Common myeloid progenitor, CD34-positive (primary cell): ENCODE measurements around the gene PTPN1.

ENCODE experiments used
- CTCF ChIA-PET: fragments of 350-600 bp; sonication (Branson Sonifier 250); formaldehyde crosslinking; loops from one replicate; lab custom pipeline; 2021; ENCODE audit warnings: antibody characterized with exemption; lab: Charles Lee
- POLR2A ChIA-PET: fragments of 350-600 bp; sonication (Branson Sonifier 250); formaldehyde crosslinking; loops from one replicate; lab custom pipeline; 2021; ENCODE audit warnings: antibody characterized with exemption; lab: Charles Lee
- DNase-seq, 3 donors: peaks; one replicate each; pipeline versions ENCODE4 v3.0.0 to v3.0.0-alpha.2; 2013
- H3K27ac ChIP-seq, 2 experiments: 1 replicate in 1 of 2; 2 replicates in 1 of 2; pipeline ENCODE4 v1.7.0; 2013; ENCODE audit warnings: inconsistent platforms in 2 of 2, low read length in 2 of 2, mild to moderate bottlenecking in 2 of 2, low read depth in 1 of 2, moderate library complexity in 1 of 2; ENCODE audit not compliant: severe bottlenecking in 2 of 2, insufficient read depth in 1 of 2, poor library complexity in 1 of 2
- H3K27me3 ChIP-seq, 5 experiments: replicated peaks in 2 of 5; 1 replicate in 3 of 5; 2 replicates in 2 of 5; pipeline versions ENCODE4 v1.6.1 to v1.7.0; 2013; ENCODE audit warnings: low read length in 4 of 5, mild to moderate bottlenecking in 2 of 5, moderate library complexity in 2 of 5, inconsistent platforms in 1 of 5; ENCODE audit not compliant: insufficient read depth in 5 of 5, control insufficient read depth in 4 of 5
- H3K36me3 ChIP-seq, 4 experiments: 1 replicate in 2 of 4; 2 replicates in 2 of 4; pipeline versions ENCODE4 v1.6.1 to v1.7.0; 2013; ENCODE audit warnings: low read length in 3 of 4, control low read depth in 1 of 4, mild to moderate bottlenecking in 1 of 4; ENCODE audit not compliant: control insufficient read depth in 4 of 4, insufficient read depth in 4 of 4
- H3K4me1 ChIP-seq, 4 experiments: 1 replicate in 3 of 4; 2 replicates in 1 of 4; pipeline versions ENCODE4 v1.6.1 to v1.7.1; 2013; ENCODE audit warnings: low read length in 3 of 4, mild to moderate bottlenecking in 3 of 4, control low read depth in 1 of 4, inconsistent platforms in 1 of 4, moderate library complexity in 1 of 4; ENCODE audit not compliant: control insufficient read depth in 4 of 4, insufficient read depth in 4 of 4; ENCODE audit errors: control extremely low read depth in 1 of 4
- H3K4me3 ChIP-seq, 7 experiments: 1 replicate in 4 of 7; 2 replicates in 3 of 7; pipeline versions ENCODE4 v1.5.1 to v1.7.0; 2013; ENCODE audit warnings: mild to moderate bottlenecking in 7 of 7, low read length in 6 of 7, moderate library complexity in 6 of 7, inconsistent platforms in 2 of 7, low read depth in 2 of 7, control low read depth in 1 of 7; ENCODE audit not compliant: insufficient read depth in 4 of 7, control insufficient read depth in 1 of 7; ENCODE audit errors: extremely low read depth in 1 of 7
- H3K9me3 ChIP-seq, 5 experiments: 1 replicate in 4 of 5; 2 replicates in 1 of 5; pipeline versions ENCODE4 v1.6.1 to v1.7.1; 2013; ENCODE audit warnings: low read length in 4 of 5, mild to moderate bottlenecking in 2 of 5, inconsistent platforms in 1 of 5, low read depth in 1 of 5, moderate library complexity in 1 of 5; ENCODE audit not compliant: control insufficient read depth in 4 of 5, insufficient read depth in 2 of 5; ENCODE audit errors: control extremely low read depth in 1 of 5
- WGBS: methylation state at CpG from one replicate; pipeline ENCODE4 v1.1.5; 2013; ENCODE audit not compliant: insufficient coverage; 5-methylcytosine and 5-hydroxymethylcytosine counted together

PTPN1 gene

DNA sequence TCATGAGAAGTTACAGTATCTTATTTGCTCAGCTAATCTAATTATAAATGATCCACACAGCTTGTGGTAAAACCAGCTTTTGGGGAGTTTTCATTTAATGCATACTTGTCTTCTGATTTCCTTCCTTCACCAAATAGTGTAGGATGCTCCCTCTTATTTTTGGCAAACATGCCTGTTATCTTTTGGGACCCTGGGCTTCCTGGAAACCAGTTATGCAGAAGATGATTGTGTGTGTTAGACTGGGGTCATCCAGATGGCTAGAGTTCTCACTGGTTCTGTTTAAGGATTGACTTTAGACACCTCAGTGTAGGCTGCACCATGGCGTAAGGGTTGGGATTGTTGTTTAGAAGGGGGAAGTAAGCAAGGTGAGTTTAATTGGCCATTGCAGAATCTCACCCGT is 61.3 kb downstream of the PTPN1 start:
- ChIA-PET POLR2A (no interaction called here), CTCF (interaction anchor here (2.0 to 55.4 kb wide), 7 partner anchors 9 to 383 kb away, joined by 6 to 906 read pairs (median 31); partner anchors contain the start of gene PTPN1)
- WGBS: no CpG with 5 or more reads among the region's 2 CpGs
- Histone ChIP-seq H3K4me3 (no peak overlapping the region), H3K27me3 (no peaks in the 10 kb centered on the region), H3K4me1 (peaks cover 5 to 47% (median 45%) of the 10 kb centered on the region in 4 experiments), H3K36me3 (peaks cover 3 to 64% (median 36%) of the 10 kb centered on the region in 4 experiments), H3K9me3 (no peaks in the 10 kb centered on the region), H3K27ac (no peak overlapping the region)
- DNase-seq: no peak

- H3K9me3 ChIP-seq: no peaks in the 10 kb centered on the region
- peak overlapping the region; percentile 25 to 50 for H3K27ac ChIP-seq
- H3K36me3 ChIP-seq: peaks cover 8 to 63% (median 38%) of the 10 kb centered on the region in 4 experiments
- peak overlapping the region in 2 of 7 experiments; percentile 19 to 38 for H3K4me3 ChIP-seq
- H3K27me3 ChIP-seq: no peaks in the 10 kb centered on the region
- ChIA-PET CTCF (interaction anchor here (0.8 to 55.4 kb wide), 20 partner anchors 7 to 453 kb away, joined by 3 to 906 read pairs (median 6); partner anchors contain the start of gene PTPN1), POLR2A (interaction anchor here (0.8 to 1.5 kb wide), 4 partner anchors 32 to 90 kb away, joined by 3 to 4 read pairs (median 4); no protein-coding TSS in a partner anchor)
- DNase-seq: peak; percentile 82 to 96 (median 95)
- peaks cover 5 to 47% (median 45%) of the 10 kb centered on the region in 4 experiments for H3K4me1 ChIP-seq
- 27% methylated on average over 6 of the region's 6 CpGs for whole genome bisulfite sequencing
Observed at GRCh38 chr20:50572938-50573777, 63.0 kb downstream of the PTPN1 start.

DNA sequence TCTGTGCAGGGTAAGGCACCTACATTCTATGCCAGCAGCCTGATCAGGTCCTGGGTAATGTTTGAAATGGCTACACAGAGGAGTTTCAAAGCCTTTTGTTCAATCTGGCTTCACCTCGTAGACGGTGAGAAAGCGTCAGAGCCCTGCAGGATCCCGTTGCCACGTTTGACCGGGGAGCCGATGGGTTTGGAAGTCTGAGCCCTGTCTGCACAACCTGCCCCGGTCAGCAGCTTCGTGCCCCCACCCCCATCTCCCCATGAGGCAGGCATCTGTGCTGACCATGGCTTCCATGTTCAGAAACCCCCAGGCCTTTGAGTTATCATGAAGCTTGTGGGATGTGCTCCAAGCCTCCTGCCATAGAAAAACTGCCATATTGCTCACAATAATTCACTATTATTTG is 63.9 kb downstream of the PTPN1 start:
- Histone ChIP-seq H3K36me3 (peaks cover 8 to 63% (median 40%) of the 10 kb centered on the region in 4 experiments), H3K4me3 (no peak overlapping the region), H3K9me3 (no peaks in the 10 kb centered on the region), H3K4me1 (peaks cover 5 to 51% (median 44%) of the 10 kb centered on the region in 4 experiments), H3K27me3 (no peaks in the 10 kb centered on the region), H3K27ac (peak overlapping the region in 1 of 2 experiments; percentile 50)
- 100% methylated on average over 9 of the region's 9 CpGs for WGBS
- CTCF ChIA-PET: interaction anchor here (0.8 to 55.4 kb wide), 15 partner anchors 8 to 395 kb away, joined by 3 to 906 read pairs (median 15); partner anchors contain the start of gene PTPN1
- no peak for DNase-seq
- POLR2A ChIA-PET: interaction anchor here (0.7 kb wide), 2 partner anchors 59 to 99 kb away, joined by 3 read pairs; no protein-coding TSS in a partner anchor

DNA sequence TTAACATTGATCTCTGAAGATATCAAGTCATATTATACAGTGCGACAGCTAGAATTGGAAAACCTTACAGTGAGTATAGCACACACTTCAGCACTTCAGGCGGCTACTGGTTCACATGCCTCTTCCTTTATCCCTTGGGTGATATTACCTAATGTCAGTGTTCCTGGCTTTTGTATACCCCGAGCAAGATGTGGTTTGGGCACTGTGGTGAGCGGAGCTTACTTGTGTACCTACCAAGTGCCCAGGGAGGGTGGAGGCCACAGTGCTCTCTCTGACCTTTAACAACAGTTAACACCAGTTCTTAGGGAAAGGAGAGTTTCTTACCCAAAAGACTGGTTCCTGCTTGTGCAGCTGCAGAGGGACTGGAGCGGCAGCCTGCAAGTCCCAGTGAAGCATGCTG is 64.4 kb downstream of the PTPN1 start:
- ChIA-PET POLR2A (interaction anchor here (0.7 kb wide), 2 partner anchors 60 to 99 kb away, joined by 3 read pairs; no protein-coding TSS in a partner anchor), CTCF (interaction anchor here (0.8 to 55.4 kb wide), 15 partner anchors 9 to 405 kb away, joined by 3 to 906 read pairs (median 15); partner anchors contain the start of gene PTPN1)
- Histone ChIP-seq H3K4me1 (peaks cover 5 to 53% (median 41%) of the 10 kb centered on the region in 4 experiments), H3K27ac (no peak overlapping the region), H3K9me3 (no peaks in the 10 kb centered on the region), H3K27me3 (no peaks in the 10 kb centered on the region), H3K36me3 (peaks cover 8 to 65% (median 44%) of the 10 kb centered on the region in 4 experiments), H3K4me3 (no peak overlapping the region)
- 96% methylated on average over 3 of the region's 5 CpGs for WGBS
- DNase-seq: no peak

DNA sequence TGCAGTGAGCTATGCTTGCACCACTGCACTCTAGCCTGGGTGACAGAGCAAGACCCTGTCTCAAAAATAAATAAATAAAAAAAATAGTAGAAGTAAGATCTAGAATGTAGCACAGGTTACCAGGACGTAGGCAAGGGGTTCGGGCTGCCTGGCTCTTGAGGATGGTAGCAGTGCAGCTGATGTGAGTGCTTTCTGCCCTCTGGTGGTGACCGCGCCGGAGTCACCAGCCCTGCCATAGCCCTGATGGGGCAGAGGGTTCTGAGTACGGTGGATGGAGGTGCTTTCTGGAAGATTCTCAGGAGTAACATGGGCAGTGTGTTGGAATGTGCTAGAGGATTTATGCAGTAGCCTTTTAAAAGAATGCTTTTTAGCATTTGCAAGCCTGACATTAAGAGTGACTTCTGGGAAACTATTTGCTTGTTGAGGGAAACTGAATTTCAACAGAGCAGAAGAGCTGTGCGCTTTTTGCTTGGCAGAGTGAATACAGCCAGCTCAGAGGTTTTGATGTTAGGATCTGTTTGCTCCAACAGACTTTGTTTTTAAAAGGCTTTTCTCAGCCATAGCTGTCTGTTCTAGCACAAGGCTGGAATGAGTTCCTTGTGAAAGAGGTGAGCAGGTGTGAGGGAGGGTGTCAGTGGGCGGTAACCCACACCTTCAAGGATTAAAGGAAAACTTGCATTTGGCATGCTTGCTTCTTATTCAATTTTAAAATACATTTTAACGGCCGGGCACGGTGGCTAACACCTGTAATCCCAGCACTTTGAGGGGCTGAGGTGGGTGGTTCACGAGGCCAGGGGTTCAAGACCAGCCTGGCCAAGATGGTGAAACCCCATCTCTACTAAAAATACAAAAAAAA is 65.9 kb downstream of the PTPN1 start:
- Histone ChIP-seq H3K27ac (no peak overlapping the region), H3K27me3 (no peaks in the 10 kb centered on the region), H3K9me3 (no peaks in the 10 kb centered on the region), H3K36me3 (peaks cover 16 to 72% (median 52%) of the 10 kb centered on the region in 4 experiments), H3K4me1 (peaks cover 5 to 40% (median 26%) of the 10 kb centered on the region in 4 experiments), H3K4me3 (no peak overlapping the region)
- 56% methylated on average over 8 of the region's 12 CpGs for WGBS
- DNase-seq: peak; percentile 69 to 81 (median 81)
- ChIA-PET CTCF (interaction anchor here (0.6 to 55.4 kb wide), 27 partner anchors 9 to 504 kb away, joined by 3 to 906 read pairs (median 5); partner anchors contain the start of gene PTPN1), POLR2A (interaction anchor here (0.6 kb wide), 1 partner anchor 610 kb away, joined by 5 read pairs; no protein-coding TSS in a partner anchor)

GRCh38 chr20:50577175-50578018 is 67.2 kb downstream of the PTPN1 start:
- Histone ChIP-seq H3K36me3 (peaks cover 16 to 83% (median 65%) of the 10 kb centered on the region in 4 experiments), H3K4me3 (no peak overlapping the region), H3K27ac (no peak overlapping the region), H3K4me1 (peaks cover under 1 to 27% (median 15%) of the 10 kb centered on the region in 4 experiments), H3K9me3 (no peaks in the 10 kb centered on the region), H3K27me3 (no peaks in the 10 kb centered on the region)
- ChIA-PET CTCF (interaction anchor here (1.0 to 55.4 kb wide), 12 partner anchors 9 to 506 kb away, joined by 3 to 906 read pairs (median 20); partner anchors contain the start of gene PTPN1), POLR2A (no interaction called here)
- 96% methylated on average over 17 of the region's 17 CpGs for WGBS
- DNase-seq: no peak
